ENCODE data around the gene YLPM1. TPM values are rescaled to one million over a fixed set of nuclear protein-coding genes. Genes with fewer than 3 reads are reported as not detected.

Gene YLPM1
- total RNA-seq, 1 donor: 39.8 TPM

DNA sequence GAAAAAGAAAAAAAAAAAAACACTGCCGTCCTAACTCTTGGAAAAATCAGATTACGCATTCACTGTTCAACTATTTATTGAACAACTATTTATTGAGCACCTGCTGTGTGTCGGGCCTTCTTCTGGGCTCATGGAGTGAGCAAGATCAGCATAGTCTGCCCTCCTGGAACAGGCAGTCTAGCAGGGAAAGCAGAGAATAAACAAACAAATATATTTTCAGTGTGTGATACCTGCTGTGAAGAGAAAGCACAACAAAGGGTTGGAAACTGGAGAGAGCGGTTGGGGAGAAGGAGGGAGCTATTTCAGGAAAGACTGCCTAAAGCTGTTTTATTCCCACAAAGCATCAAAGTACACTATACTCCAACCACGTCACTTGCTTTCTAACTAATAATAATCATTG is 102.0 kb downstream of the YLPM1 start:
- TF ChIP-seq, protein P1, sequence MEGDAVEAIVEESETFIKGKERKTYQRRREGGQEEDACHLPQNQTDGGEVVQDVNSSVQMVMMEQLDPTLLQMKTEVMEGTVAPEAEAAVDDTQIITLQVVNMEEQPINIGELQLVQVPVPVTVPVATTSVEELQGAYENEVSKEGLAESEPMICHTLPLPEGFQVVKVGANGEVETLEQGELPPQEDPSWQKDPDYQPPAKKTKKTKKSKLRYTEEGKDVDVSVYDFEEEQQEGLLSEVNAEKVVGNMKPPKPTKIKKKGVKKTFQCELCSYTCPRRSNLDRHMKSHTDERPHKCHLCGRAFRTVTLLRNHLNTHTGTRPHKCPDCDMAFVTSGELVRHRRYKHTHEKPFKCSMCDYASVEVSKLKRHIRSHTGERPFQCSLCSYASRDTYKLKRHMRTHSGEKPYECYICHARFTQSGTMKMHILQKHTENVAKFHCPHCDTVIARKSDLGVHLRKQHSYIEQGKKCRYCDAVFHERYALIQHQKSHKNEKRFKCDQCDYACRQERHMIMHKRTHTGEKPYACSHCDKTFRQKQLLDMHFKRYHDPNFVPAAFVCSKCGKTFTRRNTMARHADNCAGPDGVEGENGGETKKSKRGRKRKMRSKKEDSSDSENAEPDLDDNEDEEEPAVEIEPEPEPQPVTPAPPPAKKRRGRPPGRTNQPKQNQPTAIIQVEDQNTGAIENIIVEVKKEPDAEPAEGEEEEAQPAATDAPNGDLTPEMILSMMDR (IDR thresholded peaks at IDR 0.05; ENCODE audit: extremely low read depth, low read depth, low read length): no peak
- Histone ChIP-seq H2AFZ (ENCODE audit: low read length) (no peak overlapping the region), H3K27me3 (ENCODE audit: insufficient read depth, low read length) (no peaks in the 10 kb centered on the region), H3K36me3 (ENCODE audit: insufficient read depth, low read length) (no peaks in the 10 kb centered on the region), H3K4me1 (ENCODE audit: insufficient read depth, low read length) (no peaks in the 10 kb centered on the region), H3K4me2 (ENCODE audit: insufficient read depth, low read length) (no peak overlapping the region), H3K79me2 (ENCODE audit: insufficient read depth, low read length) (no peaks in the 10 kb centered on the region), H3K9me3 (ENCODE audit: low read depth, low read length) (no peaks in the 10 kb centered on the region), H4K20me1 (ENCODE audit: insufficient read depth, low read length) (no peaks in the 10 kb centered on the region), H3K27ac (ENCODE audit: low read depth, low read length) (no peak overlapping the region), H3K4me3 (ENCODE audit: insufficient read depth, low read length) (no peak overlapping the region)
- DNase-seq (ENCODE audit: insufficient read length, low spot score, missing footprints): peak; percentile 17

DNA sequence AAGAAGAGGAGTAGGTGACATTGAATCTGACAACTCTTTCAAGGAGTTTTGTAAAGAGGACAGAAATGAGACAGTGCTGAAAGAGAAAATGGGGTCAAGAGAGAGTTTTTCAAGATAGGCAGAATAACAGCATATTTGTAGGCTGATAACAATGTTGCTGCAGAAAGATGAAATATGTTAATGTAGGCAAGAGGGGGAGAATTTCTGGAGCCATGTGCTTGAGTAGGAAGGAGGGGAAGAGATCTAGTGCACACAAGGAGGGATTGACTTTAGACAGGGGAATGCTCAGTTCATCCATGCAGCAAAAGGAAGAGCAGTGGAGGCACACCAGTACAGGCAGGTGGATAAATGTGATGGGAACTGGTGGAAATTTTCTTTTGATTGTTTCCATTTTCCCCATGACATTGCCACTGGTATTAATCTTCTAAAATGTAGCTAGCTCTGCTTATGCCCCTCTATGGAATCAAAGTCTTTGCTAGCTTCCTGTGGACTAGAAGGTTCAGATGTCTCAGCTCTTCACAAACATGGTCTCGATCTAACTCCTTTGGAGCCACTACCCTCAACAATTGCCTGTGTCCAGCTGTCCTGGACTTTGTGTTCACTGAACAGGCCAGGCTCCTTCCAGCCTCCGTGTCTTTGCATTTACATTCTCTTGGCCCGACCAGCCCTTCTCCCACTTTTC is 103.7 kb downstream of the YLPM1 start:
- Histone ChIP-seq H2AFZ (ENCODE audit: low read length) (no peak overlapping the region), H4K20me1 (ENCODE audit: insufficient read depth, low read length) (no peaks in the 10 kb centered on the region), H3K27me3 (ENCODE audit: insufficient read depth, low read length) (no peaks in the 10 kb centered on the region), H3K36me3 (ENCODE audit: insufficient read depth, low read length) (no peaks in the 10 kb centered on the region), H3K4me2 (ENCODE audit: insufficient read depth, low read length) (no peak overlapping the region), H3K27ac (ENCODE audit: low read depth, low read length) (no peak overlapping the region), H3K4me1 (ENCODE audit: insufficient read depth, low read length) (no peaks in the 10 kb centered on the region), H3K4me3 (ENCODE audit: insufficient read depth, low read length) (no peak overlapping the region), H3K9me3 (ENCODE audit: low read depth, low read length) (no peaks in the 10 kb centered on the region), H3K79me2 (ENCODE audit: insufficient read depth, low read length) (no peaks in the 10 kb centered on the region)
- TF ChIP-seq, protein P1 (IDR thresholded peaks at IDR 0.05; ENCODE audit: extremely low read depth, low read depth, low read length): no peak
- DNase-seq (ENCODE audit: insufficient read length, low spot score, missing footprints): peak; percentile 39

DNA sequence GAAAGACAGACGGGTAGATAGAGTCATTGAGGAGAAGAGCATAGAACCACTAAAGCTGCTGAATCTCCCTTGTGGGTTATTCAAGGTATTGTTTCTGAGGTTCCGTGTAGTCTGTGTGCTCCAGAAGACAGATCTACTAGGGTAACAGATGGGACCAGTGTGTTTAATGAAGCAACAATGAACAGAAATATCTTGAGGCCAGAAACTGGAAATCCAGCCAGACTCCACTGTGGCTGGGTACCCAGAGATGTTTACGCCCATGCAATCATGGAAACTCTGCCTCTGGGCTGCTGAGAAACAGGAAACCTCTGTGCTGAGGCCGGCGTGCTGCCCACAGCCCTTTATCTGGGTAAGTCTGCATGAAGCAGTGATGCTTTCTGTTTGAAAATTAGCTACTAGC is 104.6 kb downstream of the YLPM1 start:
- Histone ChIP-seq H3K4me1 (ENCODE audit: insufficient read depth, low read length) (no peaks in the 10 kb centered on the region), H2AFZ (ENCODE audit: low read length) (no peak overlapping the region), H3K27me3 (ENCODE audit: insufficient read depth, low read length) (no peaks in the 10 kb centered on the region), H3K79me2 (ENCODE audit: insufficient read depth, low read length) (no peaks in the 10 kb centered on the region), H3K9me3 (ENCODE audit: low read depth, low read length) (no peaks in the 10 kb centered on the region), H4K20me1 (ENCODE audit: insufficient read depth, low read length) (no peaks in the 10 kb centered on the region), H3K27ac (ENCODE audit: low read depth, low read length) (no peak overlapping the region), H3K4me3 (ENCODE audit: insufficient read depth, low read length) (no peak overlapping the region), H3K4me2 (ENCODE audit: insufficient read depth, low read length) (no peak overlapping the region), H3K36me3 (ENCODE audit: insufficient read depth, low read length) (no peaks in the 10 kb centered on the region)
- TF ChIP-seq, protein P1 (IDR thresholded peaks at IDR 0.05; ENCODE audit: extremely low read depth, low read depth, low read length): no peak
- peak; percentile 62 for DNase-seq (ENCODE audit: insufficient read length, low spot score, missing footprints)

DNA sequence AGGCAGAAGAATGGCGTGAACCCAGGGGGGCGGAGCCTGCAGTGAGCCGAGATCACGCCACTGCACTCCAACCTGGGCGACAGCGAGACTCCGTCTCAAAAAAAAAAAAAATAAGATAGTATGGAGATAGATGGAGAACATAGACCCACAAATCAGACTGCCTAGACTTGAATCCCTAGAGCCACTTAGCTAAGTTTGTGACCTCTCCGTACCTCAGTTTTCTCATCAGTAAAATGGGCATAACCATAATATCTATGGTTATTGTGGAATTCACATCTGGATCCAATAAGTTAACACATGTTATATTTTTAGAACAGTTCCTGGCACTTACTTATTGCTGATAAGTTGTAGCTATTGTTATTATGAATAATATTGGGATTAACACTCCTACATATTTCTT is 105.6 kb downstream of the YLPM1 start:
- Histone ChIP-seq H3K9me3 (ENCODE audit: low read depth, low read length) (no peaks in the 10 kb centered on the region), H4K20me1 (ENCODE audit: insufficient read depth, low read length) (no peaks in the 10 kb centered on the region), H3K27ac (ENCODE audit: low read depth, low read length) (no peak overlapping the region), H3K79me2 (ENCODE audit: insufficient read depth, low read length) (no peaks in the 10 kb centered on the region), H3K4me2 (ENCODE audit: insufficient read depth, low read length) (no peak overlapping the region), H2AFZ (ENCODE audit: low read length) (no peak overlapping the region), H3K36me3 (ENCODE audit: insufficient read depth, low read length) (no peaks in the 10 kb centered on the region), H3K27me3 (ENCODE audit: insufficient read depth, low read length) (no peaks in the 10 kb centered on the region), H3K4me3 (ENCODE audit: insufficient read depth, low read length) (no peak overlapping the region), H3K4me1 (ENCODE audit: insufficient read depth, low read length) (no peaks in the 10 kb centered on the region)
- peak; percentile 10 for DNase-seq (ENCODE audit: insufficient read length, low spot score, missing footprints)
- TF ChIP-seq, protein P1 (IDR thresholded peaks at IDR 0.05; ENCODE audit: extremely low read depth, low read depth, low read length): no peak
